NCI-H460 (cell line): ENCODE measurements around the gene IL1A. TPM values are rescaled to one million over a fixed set of nuclear protein-coding genes. Genes with fewer than 3 reads are reported as not detected.

ENCODE experiments used
- DNase-seq: peaks from one replicate; pipeline ENCODE4 v3.0.0-alpha.2; 2016; ENCODE audit warnings: low read depth; ENCODE audit errors: extremely low read depth
- total RNA-seq: library from RNA; depleted of rRNA; stranded (reverse); fragments of >200 nt; shearing (Covaris generic); gene quantifications from 2 replicates; pipeline ENCODE4 v1.2.3, GENCODE V29; 2014; rRNA removed

The IL1A gene
- total RNA-seq, 1 experiment from 2014 or later: 22.1 TPM

DNA sequence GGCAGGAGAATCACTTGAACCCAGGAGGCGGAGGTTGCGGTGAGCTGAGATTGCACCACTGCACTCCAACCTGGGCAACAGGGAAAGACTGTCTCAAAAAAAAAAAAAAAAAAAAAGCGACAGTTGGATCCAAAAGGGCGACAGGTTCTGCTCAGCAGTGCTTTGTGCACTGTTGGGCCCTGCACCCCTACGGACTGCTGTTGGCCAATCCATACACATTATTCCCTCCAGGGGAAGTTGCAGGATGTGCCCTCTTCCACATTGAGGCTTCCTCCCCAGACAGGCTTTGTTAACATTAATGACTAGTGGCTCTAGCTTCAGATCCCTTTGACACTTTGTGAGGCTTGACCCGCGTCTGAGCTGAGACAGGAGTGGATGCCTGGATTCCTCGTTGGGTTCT, 54.1 kb downstream of the IL1A start:
- DNase-seq: no peak

DNA sequence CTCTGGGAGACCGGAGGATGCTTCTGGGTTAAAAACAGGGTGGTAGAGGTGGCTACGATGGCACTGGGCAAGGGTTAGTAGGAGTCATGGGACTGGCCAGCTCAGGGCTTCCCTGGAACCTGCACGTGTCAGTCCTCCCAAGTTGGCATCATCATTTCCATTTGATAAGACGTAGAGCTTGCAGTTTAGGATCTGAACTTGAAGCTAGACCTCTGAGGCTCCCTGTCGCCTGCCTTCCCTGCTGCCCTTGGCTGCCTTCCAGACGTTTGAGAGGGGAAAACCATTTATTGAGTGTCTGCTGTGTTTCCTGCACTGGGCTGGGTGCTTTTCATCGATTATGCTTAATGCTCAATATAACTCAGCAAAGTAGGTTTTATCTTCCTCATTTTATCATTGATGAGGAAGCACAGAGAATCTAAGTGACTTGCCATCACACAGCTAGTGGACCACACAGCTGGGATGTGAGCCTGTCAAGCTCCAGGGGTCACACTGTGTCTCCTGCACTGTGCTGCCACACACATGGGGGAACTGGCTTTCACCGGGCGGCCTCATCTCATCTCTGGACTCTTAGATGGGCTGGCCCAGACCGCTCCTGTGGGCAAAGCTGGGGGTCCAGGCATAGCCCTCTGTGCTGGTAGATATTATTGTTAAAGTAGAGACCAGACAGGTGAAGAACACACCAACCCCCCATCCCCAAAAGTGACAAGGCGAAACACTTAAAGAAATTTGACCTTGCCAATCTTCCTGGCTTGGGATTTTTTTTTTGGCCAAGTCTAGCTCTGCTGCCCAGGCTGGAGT, 55.7 kb downstream of the IL1A start:
- no peak for DNase-seq

DNA sequence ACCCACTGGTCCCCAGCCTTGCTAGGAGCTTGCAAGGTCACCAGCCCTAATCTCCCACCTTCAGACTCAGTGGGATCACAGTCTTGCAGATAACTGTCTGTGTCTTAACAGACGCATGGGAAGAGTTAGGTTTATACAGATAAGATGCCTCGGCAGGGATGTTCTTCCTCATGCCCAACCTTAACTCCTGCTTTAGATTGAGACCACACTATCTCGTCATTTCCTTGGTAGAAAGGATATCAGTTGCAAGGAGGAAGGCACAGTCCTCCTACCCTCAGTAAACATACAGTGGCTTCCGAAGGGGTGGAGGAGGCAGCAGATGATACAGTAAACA, 56.3 kb downstream of the IL1A start:
- DNase-seq: no peak

DNA sequence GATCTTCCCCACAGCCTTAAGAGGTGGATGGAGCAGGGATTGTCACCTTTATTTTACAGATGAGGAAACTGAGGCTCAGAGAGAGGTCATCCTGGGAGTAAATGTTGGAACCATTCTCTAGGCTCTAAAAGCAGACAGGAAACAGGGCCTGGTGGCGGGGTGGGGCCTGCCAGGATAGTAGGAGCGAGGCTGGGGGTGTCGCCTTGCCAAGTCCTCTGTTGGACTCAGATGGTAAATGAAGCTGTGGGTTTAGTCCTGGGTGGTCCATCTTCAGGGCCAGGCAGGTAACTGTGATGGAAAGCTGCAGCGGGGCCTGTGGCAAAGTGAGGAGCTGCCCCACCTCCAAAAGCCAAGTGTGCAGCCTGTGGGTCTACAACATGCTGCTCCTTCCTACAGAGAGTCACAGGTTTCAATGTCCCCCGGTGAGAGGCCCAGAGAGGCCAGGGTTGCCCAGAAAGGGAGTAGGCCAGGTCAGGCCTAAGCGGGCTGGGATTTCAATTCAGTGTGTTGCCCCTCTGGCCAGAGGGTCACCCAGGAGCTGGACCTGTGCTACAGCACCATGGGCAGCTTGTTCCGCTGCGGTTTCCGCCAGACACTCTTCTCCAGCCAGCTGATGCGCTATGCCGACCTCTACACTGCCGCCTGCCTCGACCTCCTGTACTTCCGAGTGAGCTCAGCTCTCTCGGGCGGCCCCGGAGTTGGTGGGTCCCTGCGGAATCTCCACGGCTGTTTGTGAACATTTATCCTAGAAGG, 56.8 kb downstream of the IL1A start:
- no peak for DNase-seq

DNA sequence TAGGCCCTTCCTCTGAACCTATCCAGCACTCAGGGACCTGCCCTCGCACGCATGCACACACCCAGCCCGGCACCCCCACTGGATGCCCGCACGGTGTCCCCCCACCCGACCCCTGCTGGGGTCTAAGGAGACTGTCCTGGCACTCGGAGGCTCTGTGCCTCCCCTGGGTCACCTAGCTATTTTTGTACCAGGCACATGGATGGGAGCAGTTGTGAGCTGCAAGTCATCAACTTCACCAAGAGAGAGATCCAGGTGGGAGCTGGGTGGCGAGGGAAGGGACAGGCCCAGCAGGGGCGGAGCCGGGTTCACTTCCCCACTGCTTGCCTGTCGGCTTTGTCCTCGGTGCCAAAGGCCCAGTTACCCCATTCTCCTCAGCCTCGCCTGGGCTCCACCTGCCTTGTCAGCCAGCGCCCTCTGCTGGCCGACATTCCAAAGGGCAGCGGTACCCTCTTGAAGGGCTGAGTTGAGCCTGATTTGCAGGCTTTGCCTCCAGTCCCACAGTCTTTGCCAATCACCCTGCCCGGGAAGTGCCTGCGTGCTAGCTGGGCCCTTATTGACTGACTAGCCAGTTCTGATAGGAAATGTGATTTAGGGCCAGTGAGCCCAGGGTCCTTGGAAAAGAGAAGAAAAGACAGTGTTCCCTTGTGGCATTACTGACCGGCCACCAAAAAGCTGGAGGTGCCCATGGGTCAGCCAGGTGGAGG, 57.7 kb downstream of the IL1A start:
- peak; percentile 92 for DNase-seq

DNA sequence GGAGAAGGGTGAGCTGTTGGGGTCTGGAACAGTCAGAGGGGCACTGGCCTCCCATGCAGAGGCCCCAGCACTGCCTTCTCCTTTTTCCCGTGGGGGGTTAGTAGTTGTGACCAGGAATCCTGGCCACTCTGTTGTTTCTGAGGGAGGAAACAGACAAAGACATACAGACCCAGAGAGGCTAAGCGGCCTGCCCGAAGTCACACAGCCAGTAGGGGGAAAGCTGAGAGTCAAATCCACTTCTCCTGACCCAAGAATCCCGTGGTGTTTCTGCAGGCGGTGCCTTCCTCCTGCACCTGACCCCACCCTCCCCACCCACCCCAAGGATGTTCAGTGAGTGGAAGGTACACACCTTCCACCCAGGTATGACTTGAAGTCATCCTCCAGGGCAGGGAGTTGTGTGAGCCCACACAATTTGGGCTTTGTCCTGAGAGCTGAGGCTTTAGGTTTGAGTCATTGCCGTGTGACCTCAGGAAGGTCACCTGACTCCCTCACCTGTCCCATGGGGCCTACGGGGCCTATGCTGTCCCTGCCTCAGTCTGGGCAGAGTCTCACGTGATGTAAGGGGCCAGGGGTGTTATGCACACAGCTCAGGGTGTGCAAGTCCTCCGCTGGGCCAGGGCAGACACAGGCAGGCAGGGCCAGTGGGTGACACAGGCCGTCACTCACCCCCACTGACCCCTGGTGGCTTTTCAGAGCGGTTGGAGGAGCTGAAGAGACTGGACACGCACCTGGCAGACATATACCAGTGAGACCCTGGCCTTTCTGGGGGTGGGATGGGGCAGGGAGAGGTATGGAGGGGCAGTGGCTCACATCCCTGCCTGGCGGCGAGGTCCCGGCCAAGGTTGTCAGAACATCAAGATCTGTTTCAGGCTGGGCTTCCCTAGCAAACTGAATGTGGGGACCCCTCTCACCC, 58.5 kb downstream of the IL1A start:
- no peak for DNase-seq

DNA sequence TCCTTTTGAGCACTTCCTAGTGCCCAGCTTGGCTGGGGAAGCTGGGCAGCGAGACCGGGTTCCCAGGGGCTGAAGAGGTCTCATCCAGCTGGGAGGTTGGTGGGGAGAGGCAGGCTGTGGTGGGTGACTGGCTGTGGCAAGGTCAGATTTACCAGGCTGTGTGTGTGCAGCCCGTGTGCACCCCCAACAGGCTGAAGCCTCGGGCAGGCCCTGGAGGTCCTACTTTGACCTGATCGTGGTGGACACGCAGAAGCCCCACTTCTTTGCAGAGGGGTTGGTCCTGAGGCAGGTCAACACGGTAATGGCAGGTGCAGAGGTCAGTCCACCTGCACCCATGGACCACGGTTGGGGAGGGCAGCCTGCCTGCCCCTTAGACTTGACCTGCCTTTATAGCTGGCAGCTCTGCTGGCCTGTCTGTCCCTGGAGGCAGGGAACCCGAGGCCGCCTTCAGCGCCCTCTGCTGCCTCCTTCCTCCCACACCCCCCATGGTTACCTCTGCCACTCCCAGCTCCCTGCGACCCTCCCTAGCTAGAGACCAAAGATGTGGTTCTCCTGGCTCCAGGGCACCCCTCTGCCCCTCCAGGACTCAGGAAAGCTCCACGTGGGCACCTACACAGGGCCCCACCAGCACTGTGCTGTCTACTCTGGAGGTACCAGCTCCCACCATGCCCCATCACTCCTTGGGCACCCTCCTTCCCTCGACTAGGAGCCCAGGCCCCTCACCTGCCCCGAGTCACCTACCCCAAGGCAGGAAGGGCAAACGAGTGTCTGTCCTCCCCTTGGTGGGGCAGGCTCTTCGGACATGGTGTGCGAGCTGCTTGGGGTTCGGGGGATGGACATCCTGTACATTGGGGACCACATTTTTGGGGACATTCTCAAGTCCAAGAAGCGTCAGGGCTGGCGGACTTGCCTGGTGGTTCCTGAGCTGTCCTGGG, 59.4 kb downstream of the IL1A start:
- DNase-seq: peak; percentile 21

DNA sequence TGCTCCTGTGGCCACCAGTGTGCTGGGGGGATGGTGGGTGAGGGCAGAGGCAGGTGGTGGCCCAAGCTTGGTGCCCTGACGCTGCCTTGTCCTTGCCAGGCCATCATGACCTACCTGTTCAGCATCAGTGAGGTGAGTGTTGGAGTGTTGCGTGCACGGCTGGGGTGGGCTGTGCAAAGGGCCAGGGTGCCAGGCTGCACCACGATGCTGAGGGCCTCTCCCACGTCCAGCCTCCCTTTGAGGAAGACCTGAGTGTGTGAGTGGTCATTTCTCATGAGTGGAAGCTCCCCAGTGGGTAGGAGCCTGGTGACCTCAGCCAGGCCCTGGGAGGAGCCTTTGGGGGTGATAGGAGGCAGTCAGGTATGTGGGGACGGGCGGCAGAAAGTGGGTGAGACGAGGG, 60.3 kb downstream of the IL1A start:
- DNase-seq: no peak

Other genes with a start within 250 kb of the IL1A start
- gene POLR1B, start 242.0 kb downstream of the IL1A start, total RNA-seq: 35.9 and 43.0 TPM in 2 replicates
- 30.7 and 31.3 TPM in 2 replicates for gene CHCHD5, start 199.9 kb downstream of the IL1A start, total RNA-seq
- 131 and 165 TPM in 2 replicates for gene SLC20A1, start 138.6 kb downstream of the IL1A start, total RNA-seq
- gene NT5DC4, start 63.5 kb downstream of the IL1A start, total RNA-seq: not detected in 2 replicates
- gene CKAP2L, start 19.9 kb downstream of the IL1A start, total RNA-seq: 21.0 and 22.6 TPM in 2 replicates
- 2.2 and 2.5 TPM in 2 replicates for gene IL1B, start 52.3 kb upstream of the IL1A start, total RNA-seq
- 0.75 TPM in 1 of 2 replicates, not detected in the other for gene IL37, start 126.7 kb upstream of the IL1A start, total RNA-seq
- not detected in 2 replicates for gene IL36G, start 193.5 kb upstream of the IL1A start, total RNA-seq
- gene IL36A, start 221.0 kb upstream of the IL1A start, total RNA-seq: not detected in 2 replicates